OCI-LY3 (cell line): Measurements from ENCODE around the gene CEMIP.

ENCODE experiments used
- CTCF ChIP-seq: fragments of 200-600, 300-600 bp; sonication (generic); IDR thresholded peaks from 2 replicates; pipeline ENCODE4 v1.5.1; 2014; ENCODE audit warnings: antibody characterized with exemption, low read length, low read depth
- EZH2phosphoT487 ChIP-seq: fragments of 200-600 bp; shearing (Covaris generic); IDR thresholded peaks from 2 replicates; pipeline ENCODE4 v1.6.1; 2018; ENCODE audit warnings: antibody characterized with exemption, mixed run types, low read depth

GRCh38 chr15:80766275-80766674, 12.9 kb upstream of the CEMIP start:
- TF ChIP-seq CTCF = no peak
- TF ChIP-seq EZH2phosphoT487 = no peak
